ENCODE results near the gene GNAT1. TPM values are rescaled to one million over a fixed set of nuclear protein-coding genes. Genes with fewer than 3 reads are reported as not detected.

The GNAT1 gene
- total and polyA plus RNA-seq, 2 of the 13 experiments (the other 11 are each of a cell fraction or from before 2014, with no cell fraction given): 0.15 TPM; not detected in 1

DNA sequence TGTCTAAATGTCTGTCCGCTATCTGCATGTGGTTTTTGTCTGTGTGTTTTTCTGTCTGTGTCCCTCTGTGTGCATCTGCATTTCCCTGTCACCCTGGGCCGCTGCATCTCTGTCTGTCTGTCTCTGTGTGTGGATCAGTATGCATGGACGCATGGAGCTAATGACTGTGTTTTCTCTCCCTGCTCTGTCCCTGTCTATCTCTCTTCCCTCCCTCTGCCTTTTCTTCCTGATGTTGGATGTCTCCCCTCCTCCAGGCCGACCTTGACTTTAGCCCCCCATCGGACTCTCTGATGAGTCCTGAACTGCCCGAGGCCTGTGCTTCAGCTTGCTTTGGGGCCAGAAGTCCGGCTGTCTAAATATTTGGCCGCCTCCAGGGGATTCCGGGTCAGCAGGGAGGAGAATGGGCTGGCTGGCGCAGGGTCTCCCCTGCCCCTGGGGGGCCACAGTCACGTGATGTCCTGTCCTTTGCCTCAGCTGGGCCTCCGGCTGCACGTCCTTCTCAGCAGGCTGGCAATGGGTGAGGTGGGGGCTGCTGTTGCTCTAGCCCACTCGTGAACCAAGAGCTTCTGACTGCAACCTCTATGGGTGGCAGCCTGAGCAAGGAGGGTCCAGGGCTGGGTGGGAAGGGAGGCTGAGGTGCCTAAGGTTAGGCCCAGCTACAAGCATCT lies 17.4 kb downstream of the GNAT1 start (continued):
- no peak for TF ChIP-seq EHMT2 (IDR thresholded peaks at IDR 0.05; ENCODE audit: borderline replicate concordance, low read depth, low read length)
- TF ChIP-seq MIXL1 (CRISPR knock-in tag; IDR thresholded peaks at IDR 0.05): peak; percentile 78
- TF ChIP-seq ZBTB38 (CRISPR knock-in tag; IDR thresholded peaks at IDR 0.05): 0 out of 2 replicates have a peak, but pooled peaks have one; percentile 71
- 0 out of 2 replicates have a peak, but pooled peaks have one; percentile 10 for TF ChIP-seq GATAD1 (CRISPR knock-in tag; IDR thresholded peaks at IDR 0.05)
- 0 out of 2 replicates have a peak, but pooled peaks have one; percentile 33 for TF ChIP-seq ATF7 (IDR thresholded peaks at IDR 0.05)
- TF ChIP-seq ATF7 (CRISPR knock-in tag; IDR thresholded peaks at IDR 0.05): peak; percentile 61
- peak; percentile 80 for TF ChIP-seq ZNF614 (CRISPR knock-in tag; IDR thresholded peaks at IDR 0.05; ENCODE audit: borderline replicate concordance)
- TF ChIP-seq MEF2D (CRISPR knock-in tag; IDR thresholded peaks at IDR 0.05): peak; percentile 93
- TF ChIP-seq HDAC2 (CRISPR knock-in tag; IDR thresholded peaks at IDR 0.05): peak; percentile 76
- no peak for TF ChIP-seq CREBL2 (CRISPR knock-in tag; IDR thresholded peaks at IDR 0.05; ENCODE audit: borderline replicate concordance)
- peak; percentile 86 for TF ChIP-seq BORCS8-MEF2B (CRISPR knock-in tag; IDR thresholded peaks at IDR 0.05)
- peak; percentile 82 for TF ChIP-seq KAT8 (CRISPR knock-in tag; IDR thresholded peaks at IDR 0.05)
- TF ChIP-seq, protein P1, sequence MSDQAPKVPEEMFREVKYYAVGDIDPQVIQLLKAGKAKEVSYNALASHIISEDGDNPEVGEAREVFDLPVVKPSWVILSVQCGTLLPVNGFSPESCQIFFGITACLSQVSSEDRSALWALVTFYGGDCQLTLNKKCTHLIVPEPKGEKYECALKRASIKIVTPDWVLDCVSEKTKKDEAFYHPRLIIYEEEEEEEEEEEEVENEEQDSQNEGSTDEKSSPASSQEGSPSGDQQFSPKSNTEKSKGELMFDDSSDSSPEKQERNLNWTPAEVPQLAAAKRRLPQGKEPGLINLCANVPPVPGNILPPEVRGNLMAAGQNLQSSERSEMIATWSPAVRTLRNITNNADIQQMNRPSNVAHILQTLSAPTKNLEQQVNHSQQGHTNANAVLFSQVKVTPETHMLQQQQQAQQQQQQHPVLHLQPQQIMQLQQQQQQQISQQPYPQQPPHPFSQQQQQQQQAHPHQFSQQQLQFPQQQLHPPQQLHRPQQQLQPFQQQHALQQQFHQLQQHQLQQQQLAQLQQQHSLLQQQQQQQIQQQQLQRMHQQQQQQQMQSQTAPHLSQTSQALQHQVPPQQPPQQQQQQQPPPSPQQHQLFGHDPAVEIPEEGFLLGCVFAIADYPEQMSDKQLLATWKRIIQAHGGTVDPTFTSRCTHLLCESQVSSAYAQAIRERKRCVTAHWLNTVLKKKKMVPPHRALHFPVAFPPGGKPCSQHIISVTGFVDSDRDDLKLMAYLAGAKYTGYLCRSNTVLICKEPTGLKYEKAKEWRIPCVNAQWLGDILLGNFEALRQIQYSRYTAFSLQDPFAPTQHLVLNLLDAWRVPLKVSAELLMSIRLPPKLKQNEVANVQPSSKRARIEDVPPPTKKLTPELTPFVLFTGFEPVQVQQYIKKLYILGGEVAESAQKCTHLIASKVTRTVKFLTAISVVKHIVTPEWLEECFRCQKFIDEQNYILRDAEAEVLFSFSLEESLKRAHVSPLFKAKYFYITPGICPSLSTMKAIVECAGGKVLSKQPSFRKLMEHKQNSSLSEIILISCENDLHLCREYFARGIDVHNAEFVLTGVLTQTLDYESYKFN (CRISPR knock-in tag; conservative IDR thresholded peaks at IDR 0.05): peak; percentile 99
- peak; percentile 69; the same call in 1 of the 2 replicates for TF ChIP-seq POLR2G (IDR thresholded peaks at IDR 0.05; ENCODE audit: low read depth, low read length)
- TF ChIP-seq ARNT2 (CRISPR knock-in tag; IDR thresholded peaks at IDR 0.05; ENCODE audit: low read depth): peak; percentile 85
- TF ChIP-seq ZNF350 (CRISPR knock-in tag; IDR thresholded peaks at IDR 0.05; ENCODE audit: borderline replicate concordance, low read depth): peak; percentile 90
- TF ChIP-seq CSRNP1 (CRISPR knock-in tag; IDR thresholded peaks at IDR 0.05): peak; percentile 92
- TF ChIP-seq ZNF354B (CRISPR knock-in tag; IDR thresholded peaks at IDR 0.05): 0 out of 2 replicates have a peak, but pooled peaks have one; percentile 54
- no peak for TF ChIP-seq RBM39 (IDR thresholded peaks at IDR 0.05; ENCODE audit: low read depth, low read length, poor library complexity, severe bottlenecking)
- peak; percentile 44; the same call in 1 of the 2 replicates for TF ChIP-seq NFKB2 (CRISPR knock-in tag; IDR thresholded peaks at IDR 0.05; ENCODE audit: borderline replicate concordance)
- peak; percentile 34 for TF ChIP-seq AGO2 (optimal IDR thresholded peaks at IDR 0.05; ENCODE audit: low read depth, low read length)
- peak; percentile 48; the same call in 1 of the 2 replicates for TF ChIP-seq ZFP90 (CRISPR knock-in tag; IDR thresholded peaks at IDR 0.05; ENCODE audit: borderline replicate concordance)
- TF ChIP-seq ZNF761 (CRISPR knock-in tag; conservative IDR thresholded peaks at IDR 0.05): peak; percentile 90

Measured in HepG2 (cell line).